Endothelial cell (in vitro differentiated cells): ENCODE measurements around the gene LRRC2. TPM values are rescaled to one million over a fixed set of nuclear protein-coding genes. Genes with fewer than 3 reads are reported as not detected.
"Not testable (repeated sequence)": the region's sequence is repeated elsewhere in the genome, so short reads cannot be mapped to it uniquely, and the experiment has no call there.

Source experiments
- DNase-seq: peaks from one replicate; pipeline ENCODE4 v3.0.0; 2021; ENCODE audit warnings: low spot score
- H3K27ac Mint-ChIP-seq: one replicate; pipeline ENCODE4 v1.8.0; 2021; ENCODE audit warnings: mixed read lengths, inconsistent platforms; ENCODE audit not compliant: unreplicated experiment
- H3K27me3 Mint-ChIP-seq: one replicate; pipeline ENCODE4 v1.8.0; 2021; ENCODE audit warnings: mild to moderate bottlenecking, moderate library complexity, mixed read lengths, inconsistent platforms; ENCODE audit not compliant: unreplicated experiment
- H3K36me3 Mint-ChIP-seq: one replicate; pipeline ENCODE4 v1.8.0; 2021; ENCODE audit warnings: mild to moderate bottlenecking, low read depth, mixed read lengths, inconsistent platforms; ENCODE audit not compliant: unreplicated experiment
- H3K4me1 Mint-ChIP-seq: one replicate; pipeline ENCODE4 v1.8.0; 2021; ENCODE audit warnings: mild to moderate bottlenecking, mixed read lengths, inconsistent platforms; ENCODE audit not compliant: unreplicated experiment
- H3K4me3 Mint-ChIP-seq: one replicate; pipeline ENCODE4 v1.8.0; 2021; ENCODE audit warnings: mild to moderate bottlenecking, mixed read lengths, inconsistent platforms; ENCODE audit not compliant: unreplicated experiment
- H3K9me3 Mint-ChIP-seq: one replicate; pipeline ENCODE4 v1.8.0; 2021; ENCODE audit warnings: mixed read lengths, inconsistent platforms; ENCODE audit not compliant: unreplicated experiment
- total RNA-seq: library from RNA; stranded (reverse); fragmentation: NEBNext Ultra II Directional; extraction: Animal tissue kit (Norgen Biotek cat#: 25700); gene quantifications from one replicate; pipeline ENCODE4 v1.2.1, GENCODE V29; 2021; ENCODE audit not compliant: unreplicated experiment
- TF ChIP-seq, protein P1 (sequence below): fragments of 200-600 bp; sonication (generic); IDR thresholded peaks from one replicate; pipeline ENCODE4 v1.5.0; 2021; ENCODE audit warnings: antibody characterized with exemption; ENCODE audit not compliant: unreplicated experiment

LRRC2 gene
- total RNA-seq, 1 donor from 2014 or later = 0.23 TPM

GRCh38 chr3:46527239-46527638 is 38.9 kb downstream of the LRRC2 start:
- no peaks in the 10 kb centered on the region for H3K4me1 Mint-ChIP-seq
- DNase-seq = no peak
- peaks cover 1% of the 10 kb centered on the region for H3K27me3 Mint-ChIP-seq
- H3K36me3 Mint-ChIP-seq = no peaks in the 10 kb centered on the region
- no peaks in the 10 kb centered on the region for H3K9me3 Mint-ChIP-seq
- H3K4me3 Mint-ChIP-seq = no peak overlapping the region
- no peak overlapping the region for H3K27ac Mint-ChIP-seq
- TF ChIP-seq, protein P1, sequence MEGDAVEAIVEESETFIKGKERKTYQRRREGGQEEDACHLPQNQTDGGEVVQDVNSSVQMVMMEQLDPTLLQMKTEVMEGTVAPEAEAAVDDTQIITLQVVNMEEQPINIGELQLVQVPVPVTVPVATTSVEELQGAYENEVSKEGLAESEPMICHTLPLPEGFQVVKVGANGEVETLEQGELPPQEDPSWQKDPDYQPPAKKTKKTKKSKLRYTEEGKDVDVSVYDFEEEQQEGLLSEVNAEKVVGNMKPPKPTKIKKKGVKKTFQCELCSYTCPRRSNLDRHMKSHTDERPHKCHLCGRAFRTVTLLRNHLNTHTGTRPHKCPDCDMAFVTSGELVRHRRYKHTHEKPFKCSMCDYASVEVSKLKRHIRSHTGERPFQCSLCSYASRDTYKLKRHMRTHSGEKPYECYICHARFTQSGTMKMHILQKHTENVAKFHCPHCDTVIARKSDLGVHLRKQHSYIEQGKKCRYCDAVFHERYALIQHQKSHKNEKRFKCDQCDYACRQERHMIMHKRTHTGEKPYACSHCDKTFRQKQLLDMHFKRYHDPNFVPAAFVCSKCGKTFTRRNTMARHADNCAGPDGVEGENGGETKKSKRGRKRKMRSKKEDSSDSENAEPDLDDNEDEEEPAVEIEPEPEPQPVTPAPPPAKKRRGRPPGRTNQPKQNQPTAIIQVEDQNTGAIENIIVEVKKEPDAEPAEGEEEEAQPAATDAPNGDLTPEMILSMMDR = no peak

GRCh38 chr3:46524832-46525231 is 41.3 kb downstream of the LRRC2 start:
- no peak overlapping the region for H3K4me3 Mint-ChIP-seq
- H3K9me3 Mint-ChIP-seq = no peaks in the 10 kb centered on the region
- H3K27ac Mint-ChIP-seq = no peak overlapping the region
- no peak for DNase-seq
- TF ChIP-seq, protein P1 = no peak
- H3K27me3 Mint-ChIP-seq = no peaks in the 10 kb centered on the region
- H3K4me1 Mint-ChIP-seq = no peaks in the 10 kb centered on the region
- H3K36me3 Mint-ChIP-seq = no peaks in the 10 kb centered on the region

- Mint-ChIP-seq H3K36me3 (no peaks in the 10 kb centered on the region), H3K9me3 (no peaks in the 10 kb centered on the region), H3K27ac (no peak overlapping the region), H3K4me3 (no peak overlapping the region), H3K4me1 (no peaks in the 10 kb centered on the region), H3K27me3 (no peaks in the 10 kb centered on the region)
- no peak for DNase-seq
- TF ChIP-seq, protein P1 = no peak
Observed at GRCh38 chr3:46524008-46524407, 42.1 kb downstream of the LRRC2 start.

GRCh38 chr3:46523556-46523955 is 42.5 kb downstream of the LRRC2 start:
- TF ChIP-seq, protein P1 = no peak
- Mint-ChIP-seq H3K27me3 (no peaks in the 10 kb centered on the region), H3K36me3 (no peaks in the 10 kb centered on the region), H3K9me3 (no peaks in the 10 kb centered on the region), H3K27ac (no peak overlapping the region), H3K4me1 (no peaks in the 10 kb centered on the region), H3K4me3 (no peak overlapping the region)
- no peak for DNase-seq

DNA sequence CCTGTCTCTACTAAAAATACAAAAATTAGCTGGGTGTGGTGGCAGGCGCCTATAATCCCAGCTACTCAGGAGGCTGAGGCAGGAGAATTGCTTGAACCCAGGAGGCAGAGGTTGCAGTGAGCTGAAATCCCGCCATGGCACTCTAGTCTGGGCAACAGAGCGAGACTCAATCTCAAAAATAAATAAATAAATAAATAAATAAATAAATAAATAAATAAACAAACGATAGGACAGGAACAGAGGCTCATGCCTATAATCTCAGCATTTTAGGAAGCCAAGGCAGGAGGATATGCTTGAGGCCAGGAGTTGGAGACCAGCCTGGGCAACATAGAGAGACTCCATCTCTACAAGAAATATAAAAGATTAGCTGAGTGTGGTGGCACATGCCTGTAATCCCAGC is 43.9 kb downstream of the LRRC2 start:
- not testable (repeated sequence) for DNase-seq, H3K9me3 Mint-ChIP-seq, H3K4me1 Mint-ChIP-seq, H3K4me3 Mint-ChIP-seq, H3K27ac Mint-ChIP-seq, H3K27me3 Mint-ChIP-seq, H3K36me3 Mint-ChIP-seq

DNA sequence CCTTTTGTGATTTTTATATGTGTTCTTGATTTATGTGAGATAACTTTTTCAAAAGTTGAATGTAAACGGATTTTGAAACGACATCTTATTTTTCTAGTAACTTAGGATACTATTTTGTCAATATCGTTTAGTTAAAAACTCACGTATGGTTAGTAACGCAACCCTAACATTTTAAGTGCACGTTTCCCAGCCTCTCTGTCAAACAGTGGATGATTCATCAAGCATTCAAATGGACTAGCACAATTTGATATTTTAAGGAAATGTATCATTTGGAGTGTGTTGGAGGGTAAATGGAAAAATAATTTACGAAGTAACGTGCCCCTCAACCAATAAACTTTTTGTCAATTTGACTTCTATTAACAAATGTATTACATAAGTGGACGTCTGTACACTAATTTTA is 45.0 kb downstream of the LRRC2 start:
- Mint-ChIP-seq H3K27ac (no peak overlapping the region), H3K4me1 (no peaks in the 10 kb centered on the region), H3K4me3 (no peak overlapping the region), H3K36me3 (no peaks in the 10 kb centered on the region), H3K27me3 (peaks cover 1% of the 10 kb centered on the region), H3K9me3 (no peaks in the 10 kb centered on the region)
- TF ChIP-seq, protein P1 = no peak
- no peak for DNase-seq
